HepG2 (cell line): ENCODE results near the gene PRKN. TPM values are rescaled to one million over a fixed set of nuclear protein-coding genes. Genes with fewer than 3 reads are reported as not detected.
A peak's percentile ranks its signal among the peaks of the same experiment; 100 is the strongest.

ENCODE experiments used
- ARNT ChIP-seq: fragments of 450-650 bp; IDR thresholded peaks from 2 replicates; pipeline ENCODE4 v1.6.1; 2017
- ATRX ChIP-seq: sonication (generic); formaldehyde crosslinking; IDR thresholded peaks from 2 replicates; pipeline ENCODE4 v1.4.0; 2020; ENCODE audit warnings: missing genetic modification reagents, borderline replicate concordance
- CHD4 ChIP-seq: fragments of 200-600 bp; sonication (generic); IDR thresholded peaks from 2 replicates; pipeline ENCODE4 v1.7.0; 2017; ENCODE audit warnings: mild to moderate bottlenecking, low read length, borderline replicate concordance
- FOXJ3 ChIP-seq: sonication (generic); formaldehyde crosslinking; IDR thresholded peaks from 2 replicates; pipeline ENCODE4 v1.4.0; 2020; ENCODE audit warnings: missing genetic modification reagents, mild to moderate bottlenecking, borderline replicate concordance
- KLF15 ChIP-seq: sonication (generic); formaldehyde crosslinking; IDR thresholded peaks from 2 replicates; pipeline ENCODE4 v1.8.1; 2023; ENCODE audit warnings: borderline replicate concordance, mild to moderate bottlenecking, inconsistent platforms, missing genetic modification reagents, mixed read lengths
- MEIS1 ChIP-seq: sonication (generic); formaldehyde crosslinking; IDR thresholded peaks from 2 replicates; pipeline ENCODE4 v1.9.0; 2021; ENCODE audit warnings: mild to moderate bottlenecking, missing genetic modification reagents, moderate library complexity, borderline replicate concordance
- MTF1 ChIP-seq: sonication (generic); formaldehyde crosslinking; IDR thresholded peaks from 2 replicates; pipeline ENCODE4 v1.5.0; 2020; ENCODE audit warnings: missing genetic modification reagents
- POGZ ChIP-seq: sonication (generic); formaldehyde crosslinking; IDR thresholded peaks from 2 replicates; pipeline ENCODE4 v1.4.0; 2020; ENCODE audit warnings: mild to moderate bottlenecking, missing genetic modification reagents
- RBAK ChIP-seq: sonication (generic); formaldehyde crosslinking; IDR thresholded peaks from 2 replicates; pipeline ENCODE4 v1.5.1; 2020; ENCODE audit warnings: mild to moderate bottlenecking, missing genetic modification reagents
- RERE ChIP-seq: IDR thresholded peaks from 2 replicates; pipeline ENCODE4 v1.6.1; 2016; ENCODE audit warnings: low read depth, missing genetic modification reagents, missing compliant biosample characterization
- STAG1 ChIP-seq: sonication (generic); formaldehyde crosslinking; IDR thresholded peaks from 2 replicates; pipeline ENCODE4 v1.4.0; 2020; ENCODE audit warnings: missing genetic modification reagents
- TARDBP ChIP-seq: sonication (generic); formaldehyde crosslinking; IDR thresholded peaks from 2 replicates; pipeline ENCODE4 v1.8.0; 2022; ENCODE audit warnings: mild to moderate bottlenecking, missing genetic modification reagents
- ZBTB10 ChIP-seq: sonication (generic); formaldehyde crosslinking; IDR thresholded peaks from 2 replicates; pipeline ENCODE4 v1.4.0; 2020; ENCODE audit warnings: missing genetic modification reagents, borderline replicate concordance
- ZFP37 ChIP-seq: sonication (generic); formaldehyde crosslinking; IDR thresholded peaks from 2 replicates; pipeline ENCODE4 v1.4.0; 2020; ENCODE audit warnings: missing genetic modification reagents, borderline replicate concordance
- ZNF609 ChIP-seq: sonication (generic); formaldehyde crosslinking; IDR thresholded peaks from 2 replicates; pipeline ENCODE4 v1.4.0; 2020; ENCODE audit warnings: mild to moderate bottlenecking, missing genetic modification reagents, borderline replicate concordance
- polyA plus RNA-seq, 8 experiments: library from polyadenylated mRNA; depleted of rRNA in 3 of 8; stranded (reverse) in 7 of 8; unstranded in 1 of 8; fragments of >200 nt; fragmentation: Illumina TruSeq in 4 of 8; extraction: Trizol in 4 of 8; gene quantifications; 2 replicates each; pipeline versions ENCODE4 v1.2.1 to v1.2.3, GENCODE V29; 2011 to 2016; ENCODE audit warnings: low read depth in 4 of 8, missing spikeins in 1 of 8, mixed read lengths in 1 of 8; ENCODE audit not compliant: insufficient read depth in 1 of 8
- total RNA-seq, 5 experiments: library from RNA; depleted of rRNA; stranded (reverse); fragments of >200 nt; fragmentation: Illumina TruSeq; extraction: Trizol; gene quantifications; 2 replicates each; pipeline ENCODE4 v1.2.3, GENCODE V29; 2016; ENCODE audit warnings: low read depth in 1 of 5

The PRKN gene
- total and polyA plus RNA-seq, 2 of the 13 experiments (the other 11 are each of a cell fraction or from before 2014, with no cell fraction given) = 0.31 to 0.44 TPM

- no peak for TF ChIP-seq RERE (CRISPR knock-in tag)
- peak; percentile 80 for TF ChIP-seq CHD4
- TF ChIP-seq MTF1 (CRISPR knock-in tag) = no peak
- TF ChIP-seq POGZ (CRISPR knock-in tag) = peak; percentile 70; the same call in 1 of the 2 replicates
- peak; percentile 3; the same call in 1 of the 2 replicates for TF ChIP-seq STAG1 (CRISPR knock-in tag)
- TF ChIP-seq ZFP37 (CRISPR knock-in tag) = no peak
- no peak for TF ChIP-seq ZBTB10 (CRISPR knock-in tag)
- TF ChIP-seq ARNT = no peak
- peak; percentile 81; the same call in 1 of the 2 replicates for TF ChIP-seq KLF15 (CRISPR knock-in tag)
- TF ChIP-seq FOXJ3 (CRISPR knock-in tag) = peak; percentile 37; the same call in 1 of the 2 replicates
- TF ChIP-seq TARDBP (CRISPR knock-in tag) = peak; percentile 51; the same call in 1 of the 2 replicates
- no peak for TF ChIP-seq RBAK
- TF ChIP-seq MEIS1 (CRISPR knock-in tag) = 0 out of 2 replicates have a peak, but pooled peaks have one; percentile 20
- TF ChIP-seq ATRX = no peak
- 0 out of 2 replicates have a peak, but pooled peaks have one; percentile 48 for TF ChIP-seq ZNF609 (CRISPR knock-in tag)
Measured at GRCh38 chr6:161838306-161839035, 889.1 kb downstream of the PRKN start (continued).
